ENCODE data around the gene VPS9D1.

GRCh38 chr16:89748076-89748475 is 27.4 kb upstream of the VPS9D1 start:
- TF ChIP-seq CTCF (IDR thresholded peaks at IDR 0.05; ENCODE audit: low read length) (no peak), EZH2 (IDR thresholded peaks at IDR 0.05; ENCODE audit: borderline replicate concordance, low read length) (no peak)

Data from OCI-LY1 (cell line).